IMR-90 (cell line): ENCODE data around the gene HTT-AS. TPM values are rescaled to one million over a fixed set of nuclear protein-coding genes. Genes with fewer than 3 reads are reported as not detected.
A peak's percentile ranks its signal among the peaks of the same experiment; 100 is the strongest.

Experiments
- ATAC-seq: fragments of 200-7000 bp; cut with Tn5 transposase; 2 replicates; pipeline ENCODE4 v1.9.1; 2020; ENCODE audit warnings: low read depth, mild to moderate bottlenecking, moderate library complexity
- BruUV-seq: library from RNA; stranded (reverse); fragments of 400-500 nt; replicated peaks from 2 replicates; lab custom pipeline; 2021; lab: Mats Ljungman, UMichigan
- CTCF ChIA-PET: fragments of 300-600 bp; formaldehyde crosslinking; extraction: SDS; loops from one replicate; lab custom pipeline; 2021; ENCODE audit warnings: antibody characterized with exemption; lab: Yijun Ruan, JAX
- POLR2A ChIA-PET: fragments of 300-600 bp; sonication (Branson Sonifier 250); formaldehyde crosslinking; loops from one replicate; lab custom pipeline; 2022; ENCODE audit warnings: antibody characterized with exemption; ENCODE audit not compliant: unreplicated experiment; lab: Charles Lee
- DNase-seq: peaks from one replicate; pipeline ENCODE4 v3.0.0; 2013
- H2AFZ ChIP-seq: replicated peaks from 2 replicates; pipeline ENCODE3; 2013; ENCODE audit warnings: low read length, mild to moderate bottlenecking; ENCODE audit not compliant: poor library complexity
- H2AK5ac ChIP-seq: 2 replicates; pipeline ENCODE4 v1.6.1; 2013; ENCODE audit warnings: low read depth, low read length, inconsistent platforms
- H2AK9ac ChIP-seq: replicated peaks from 2 replicates; pipeline ENCODE3; 2013; ENCODE audit warnings: mild to moderate bottlenecking, low read depth, low read length, moderate library complexity; ENCODE audit not compliant: poor library complexity
- H2BK120ac ChIP-seq: 2 replicates; pipeline ENCODE4 v1.6.1; 2013; ENCODE audit warnings: low read depth, low read length, inconsistent platforms
- H2BK15ac ChIP-seq: 3 replicates; pipeline ENCODE4 v1.6.1; 2013; ENCODE audit warnings: low read depth, low read length, inconsistent platforms
- H2BK20ac ChIP-seq: 2 replicates; pipeline ENCODE4 v1.6.1; 2013; ENCODE audit warnings: low read depth, mild to moderate bottlenecking, inconsistent platforms, low read length, moderate library complexity
- H2BK5ac ChIP-seq: 2 replicates; pipeline ENCODE4 v1.6.1; 2013; ENCODE audit warnings: mild to moderate bottlenecking, low read depth, low read length, inconsistent platforms; ENCODE audit not compliant: poor library complexity, severe bottlenecking
- H3K14ac ChIP-seq: replicated peaks from 2 replicates; pipeline ENCODE4 v1.6.1; 2013; ENCODE audit warnings: low read depth, low read length, inconsistent platforms
- H3K18ac ChIP-seq: 2 replicates; pipeline ENCODE4 v1.6.1; 2013; ENCODE audit warnings: low read depth, low read length, control low read depth
- H3K23ac ChIP-seq: 2 replicates; pipeline ENCODE4 v1.6.1; 2013; ENCODE audit warnings: low read depth, low read length, inconsistent platforms
- H3K27ac ChIP-seq: 2 replicates; pipeline ENCODE4 v1.5.1; 2013; ENCODE audit warnings: mild to moderate bottlenecking, control low read depth, low read length; ENCODE audit not compliant: insufficient read depth
- H3K27me3 ChIP-seq: 2 replicates; pipeline ENCODE4 v1.6.1; 2013; ENCODE audit warnings: low read length; ENCODE audit not compliant: control insufficient read depth, insufficient read depth
- H3K36me3 ChIP-seq: 2 replicates; pipeline ENCODE4 v1.6.1; 2013; ENCODE audit warnings: low read length, mixed read lengths; ENCODE audit not compliant: control insufficient read depth, insufficient read depth
- H3K4ac ChIP-seq: 2 replicates; pipeline ENCODE4 v1.6.1; 2013; ENCODE audit warnings: low read depth, low read length, inconsistent platforms
- H3K4me1 ChIP-seq: 2 replicates; pipeline ENCODE4 v1.6.1; 2013; ENCODE audit warnings: low read length, mixed read lengths; ENCODE audit not compliant: control insufficient read depth, insufficient read depth
- H3K4me2 ChIP-seq: 2 replicates; pipeline ENCODE4 v1.6.1; 2013; ENCODE audit warnings: low read depth, mild to moderate bottlenecking, control low read depth, low read length, moderate library complexity
- H3K4me3 ChIP-seq: 2 replicates; pipeline ENCODE4 v1.5.1; 2013; ENCODE audit warnings: low read depth, mild to moderate bottlenecking, control low read depth, low read length, moderate library complexity; ENCODE audit not compliant: insufficient read depth
- H3K56ac ChIP-seq: 2 replicates; pipeline ENCODE4 v1.6.1; 2013; ENCODE audit warnings: low read length, inconsistent platforms; ENCODE audit not compliant: insufficient read depth; ENCODE audit errors: extremely low read depth
- H3K79me1 ChIP-seq, 2 experiments: 2 replicates each; pipeline ENCODE4 v1.6.1; 2013; ENCODE audit warnings: low read length in 2 of 2, inconsistent platforms in 1 of 2, low read depth in 1 of 2
- H3K9ac ChIP-seq: 2 replicates; pipeline ENCODE4 v1.6.1; 2013; ENCODE audit warnings: low read depth, low read length, control low read depth
- H3K9me1 ChIP-seq: 2 replicates; pipeline ENCODE4 v1.6.1; 2013; ENCODE audit warnings: low read length, inconsistent platforms; ENCODE audit not compliant: insufficient read depth
- H3K9me3 ChIP-seq: 2 replicates; pipeline ENCODE4 v1.6.1; 2013; ENCODE audit warnings: low read length; ENCODE audit not compliant: control insufficient read depth, insufficient read depth
- H4K20me1 ChIP-seq: 2 replicates; pipeline ENCODE4 v1.6.1; 2013; ENCODE audit warnings: low read length, inconsistent platforms; ENCODE audit not compliant: insufficient read depth
- H4K5ac ChIP-seq: 2 replicates; pipeline ENCODE4 v1.6.1; 2013; ENCODE audit warnings: mild to moderate bottlenecking, low read depth, low read length, control low read depth
- H4K8ac ChIP-seq, 2 experiments: 2 replicates each; pipeline ENCODE4 v1.6.1; 2013; ENCODE audit warnings: low read depth in 2 of 2, low read length in 2 of 2, control low read depth in 1 of 2, inconsistent platforms in 1 of 2
- H4K91ac ChIP-seq: 2 replicates; pipeline ENCODE4 v1.6.1; 2013; ENCODE audit warnings: low read depth, low read length, inconsistent platforms; ENCODE audit not compliant: insufficient read depth
- BHLHE40 ChIP-seq: fragments of 150-350 bp; IDR thresholded peaks from 2 replicates; pipeline ENCODE4 v1.6.1; 2016; ENCODE audit warnings: mild to moderate bottlenecking, low read depth, low read length
- CEBPB ChIP-seq: IDR thresholded peaks from 2 replicates; pipeline ENCODE4 v1.6.1; 2012; ENCODE audit warnings: low read depth, low read length, improper control_type of control experiment
- CHD1 ChIP-seq: IDR thresholded peaks from 2 replicates; pipeline ENCODE4 v1.6.1; 2012; ENCODE audit warnings: low read depth, low read length, improper control_type of control experiment
- FOS ChIP-seq: fragments of 150-350 bp; IDR thresholded peaks from 2 replicates; pipeline ENCODE4 v1.6.1; 2016; ENCODE audit warnings: low read depth, low read length
- MAZ ChIP-seq: IDR thresholded peaks from 2 replicates; pipeline ENCODE4 v1.6.1; 2012; ENCODE audit warnings: low read depth, mild to moderate bottlenecking, low read length, improper control_type of control experiment, moderate library complexity, borderline replicate concordance
- MXI1 ChIP-seq: IDR thresholded peaks from 2 replicates; pipeline ENCODE4 v1.6.1; 2012; ENCODE audit warnings: low read depth, mild to moderate bottlenecking, low read length, moderate library complexity, borderline replicate concordance
- NFE2L2 ChIP-seq: fragments of 150-350 bp; IDR thresholded peaks from 2 replicates; pipeline ENCODE4 v1.6.1; 2016; ENCODE audit warnings: low read depth, mild to moderate bottlenecking, low read length
- RCOR1 ChIP-seq: IDR thresholded peaks from 2 replicates; pipeline ENCODE4 v1.6.1; 2012; ENCODE audit warnings: mild to moderate bottlenecking, low read length, improper control_type of control experiment; ENCODE audit not compliant: insufficient replicate concordance
- RFX5 ChIP-seq: IDR thresholded peaks from 2 replicates; pipeline ENCODE4 v1.8.0; 2012; ENCODE audit warnings: low read depth, mild to moderate bottlenecking, low read length, moderate library complexity
- SMC3 ChIP-seq: fragments of 150-350 bp; IDR thresholded peaks from 2 replicates; pipeline ENCODE4 v1.6.1; 2016; ENCODE audit warnings: low read depth, mild to moderate bottlenecking, antibody characterized with exemption, low read length, moderate library complexity
- WGBS, 2 experiments: methylation state at CpG; one replicate each; pipeline versions ENCODE4 v1.1.5 to v1.1.7; 2013; ENCODE audit warnings: missing lambda C conversion rate in 2 of 2; ENCODE audit not compliant: insufficient read length in 1 of 2; ENCODE audit errors: extremely low coverage in 2 of 2; 5-methylcytosine and 5-hydroxymethylcytosine counted together
- dilution Hi-C: fragments of 300-500 bp; cut with HindIII; formaldehyde crosslinking; loops from one replicate; pipeline ENCODE4 v1.14.3; 2018; ENCODE audit warnings: low sequenced_read_pairs; ENCODE audit not compliant: unreplicated experiment
- in situ Hi-C: fragments of 300-500 bp; cut with MboI; formaldehyde crosslinking; loops from 3 replicates; pipeline ENCODE4 v1.14.3; 2019; ENCODE audit warnings: low sequenced_read_pairs, inconsistent platforms, mixed read lengths
- intact Hi-C: fragments of 100-400 bp; cut with micrococcal nuclease; formaldehyde crosslinking; loops from 2 replicates; pipeline ENCODE4 v1.10.0; 2022
- polyA plus RNA-seq, 3 experiments: library from polyadenylated mRNA; depleted of rRNA; stranded (reverse); fragments of >200 nt; gene quantifications; 2 replicates each; pipeline ENCODE4 v1.2.3, GENCODE V29; 2012; ENCODE audit warnings: low replicate concordance in 1 of 3
- total RNA-seq: library from RNA; depleted of rRNA; stranded (reverse); fragments of >200 nt; gene quantifications from 2 replicates; pipeline ENCODE4 v1.2.3, GENCODE V29; 2012
- TF ChIP-seq, protein P1 (sequence below): conservative IDR thresholded peaks from 2 replicates; pipeline ENCODE4 v1.5.1; 2012; ENCODE audit warnings: mild to moderate bottlenecking, low read depth, low read length, improper control_type of control experiment
- TF ChIP-seq, protein P2 (sequence below): fragments of 150-350 bp; IDR thresholded peaks from 2 replicates; pipeline ENCODE4 v1.6.1; 2016; ENCODE audit warnings: low read depth, mild to moderate bottlenecking, low read length, moderate library complexity, borderline replicate concordance
- TF ChIP-seq, protein P3 (sequence below): fragments of 150-350 bp; IDR thresholded peaks from 2 replicates; pipeline ENCODE4 v1.6.1; 2017; ENCODE audit warnings: mild to moderate bottlenecking, antibody characterized with exemption, low read length, low read depth

HTT-AS gene
- total and polyA plus RNA-seq, 2 of the 4 experiments (the other 2 are of a cell fraction): not detected

DNA sequence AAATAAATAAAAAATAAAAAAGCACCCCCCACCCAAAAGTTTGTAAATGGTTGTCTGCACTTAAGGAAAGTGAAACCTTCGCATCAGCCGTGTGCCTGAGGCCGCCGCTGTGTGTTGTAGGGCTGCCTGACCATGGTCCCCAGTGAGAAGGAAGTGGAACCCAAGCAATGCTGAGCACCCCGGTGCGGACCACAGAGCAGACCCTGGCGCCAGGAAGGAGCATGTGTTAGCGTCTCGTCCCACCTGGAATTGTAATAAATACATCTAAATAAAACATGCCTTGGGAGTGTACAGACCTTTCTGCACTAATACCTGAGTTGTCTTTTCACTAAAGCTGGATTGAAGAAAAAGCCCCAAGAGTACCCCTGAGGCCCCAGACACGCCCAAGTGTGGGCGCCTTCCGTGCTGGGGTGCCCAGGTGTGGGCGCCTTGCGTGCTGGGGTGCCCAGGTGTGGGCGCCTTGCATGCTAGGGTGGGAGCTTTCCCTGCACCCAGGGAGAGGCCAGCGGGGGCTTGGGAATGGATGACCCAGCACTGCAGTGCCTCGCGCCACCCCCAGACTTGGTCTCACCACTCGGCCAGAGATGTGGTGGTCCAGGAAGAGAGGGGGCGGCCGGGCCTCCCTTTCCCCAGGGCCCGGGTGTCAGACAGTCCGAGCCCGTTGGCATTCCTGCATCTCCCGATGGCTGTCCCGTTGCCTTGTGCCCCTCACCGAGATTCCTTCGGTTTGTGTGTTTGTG lies 33.7 kb downstream of the HTT-AS start:
- no peak overlapping the region for H3K4me2 ChIP-seq
- ATAC-seq: no peak
- H2BK20ac ChIP-seq: no peak overlapping the region
- no peak overlapping the region for H3K14ac ChIP-seq
- no peak overlapping the region for H3K9ac ChIP-seq
- no peak for DNase-seq
- H3K9me1 ChIP-seq: no peaks in the 10 kb centered on the region
- WGBS, 2 experiments: 77% methylated on average over 6 of the region's 28 CpGs; no CpG with 5 or more reads in 1 of the 2 experiments
- POLR2A ChIA-PET: no interaction called here
- intact Hi-C loops (no loop called here), in situ Hi-C loops (loop anchor here (25.0 kb wide), 1 partner anchor 278 kb away; the partner anchor contains the start of gene TNIP2), dilution Hi-C loops (no loop called here)
- peak overlapping the region; percentile 42 for H2AK9ac ChIP-seq
- H4K8ac ChIP-seq: 0 out of 4 replicates have a peak overlapping the region, but pooled peaks of 1 of the 2 experiments have one; percentile 70
- H3K56ac ChIP-seq: no peak overlapping the region
- H2BK15ac ChIP-seq: no peak overlapping the region
- no peak overlapping the region for H2AFZ ChIP-seq
- H4K20me1 ChIP-seq: no peaks in the 10 kb centered on the region
- H3K4me1 ChIP-seq: peaks cover 2% of the 10 kb centered on the region; the same call in 1 of the 2 replicates
- H2BK120ac ChIP-seq: no peak overlapping the region
- H4K91ac ChIP-seq: no peak overlapping the region
- H2BK5ac ChIP-seq: no peak overlapping the region
- CTCF ChIA-PET: no interaction called here
- H3K18ac ChIP-seq: no peak overlapping the region
- no peak overlapping the region for H4K5ac ChIP-seq
- no TSS peak for BruUV-seq
- H3K23ac ChIP-seq: no peak overlapping the region
- no peak overlapping the region for H3K27ac ChIP-seq
- H3K27me3 ChIP-seq: peaks cover 19% of the 10 kb centered on the region; the same call in 1 of the 2 replicates
- TF ChIP-seq BHLHE40 (no peak), CEBPB (no peak), RCOR1 (no peak), FOS (no peak), CHD1 (no peak), NFE2L2 (no peak), MAZ (no peak), SMC3 (no peak), RFX5 (no peak), MXI1 (no peak)
- TF ChIP-seq, protein P1, sequence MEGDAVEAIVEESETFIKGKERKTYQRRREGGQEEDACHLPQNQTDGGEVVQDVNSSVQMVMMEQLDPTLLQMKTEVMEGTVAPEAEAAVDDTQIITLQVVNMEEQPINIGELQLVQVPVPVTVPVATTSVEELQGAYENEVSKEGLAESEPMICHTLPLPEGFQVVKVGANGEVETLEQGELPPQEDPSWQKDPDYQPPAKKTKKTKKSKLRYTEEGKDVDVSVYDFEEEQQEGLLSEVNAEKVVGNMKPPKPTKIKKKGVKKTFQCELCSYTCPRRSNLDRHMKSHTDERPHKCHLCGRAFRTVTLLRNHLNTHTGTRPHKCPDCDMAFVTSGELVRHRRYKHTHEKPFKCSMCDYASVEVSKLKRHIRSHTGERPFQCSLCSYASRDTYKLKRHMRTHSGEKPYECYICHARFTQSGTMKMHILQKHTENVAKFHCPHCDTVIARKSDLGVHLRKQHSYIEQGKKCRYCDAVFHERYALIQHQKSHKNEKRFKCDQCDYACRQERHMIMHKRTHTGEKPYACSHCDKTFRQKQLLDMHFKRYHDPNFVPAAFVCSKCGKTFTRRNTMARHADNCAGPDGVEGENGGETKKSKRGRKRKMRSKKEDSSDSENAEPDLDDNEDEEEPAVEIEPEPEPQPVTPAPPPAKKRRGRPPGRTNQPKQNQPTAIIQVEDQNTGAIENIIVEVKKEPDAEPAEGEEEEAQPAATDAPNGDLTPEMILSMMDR: no peak
- TF ChIP-seq, protein P2, sequence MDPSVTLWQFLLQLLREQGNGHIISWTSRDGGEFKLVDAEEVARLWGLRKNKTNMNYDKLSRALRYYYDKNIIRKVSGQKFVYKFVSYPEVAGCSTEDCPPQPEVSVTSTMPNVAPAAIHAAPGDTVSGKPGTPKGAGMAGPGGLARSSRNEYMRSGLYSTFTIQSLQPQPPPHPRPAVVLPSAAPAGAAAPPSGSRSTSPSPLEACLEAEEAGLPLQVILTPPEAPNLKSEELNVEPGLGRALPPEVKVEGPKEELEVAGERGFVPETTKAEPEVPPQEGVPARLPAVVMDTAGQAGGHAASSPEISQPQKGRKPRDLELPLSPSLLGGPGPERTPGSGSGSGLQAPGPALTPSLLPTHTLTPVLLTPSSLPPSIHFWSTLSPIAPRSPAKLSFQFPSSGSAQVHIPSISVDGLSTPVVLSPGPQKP: no peak
- TF ChIP-seq, protein P3, sequence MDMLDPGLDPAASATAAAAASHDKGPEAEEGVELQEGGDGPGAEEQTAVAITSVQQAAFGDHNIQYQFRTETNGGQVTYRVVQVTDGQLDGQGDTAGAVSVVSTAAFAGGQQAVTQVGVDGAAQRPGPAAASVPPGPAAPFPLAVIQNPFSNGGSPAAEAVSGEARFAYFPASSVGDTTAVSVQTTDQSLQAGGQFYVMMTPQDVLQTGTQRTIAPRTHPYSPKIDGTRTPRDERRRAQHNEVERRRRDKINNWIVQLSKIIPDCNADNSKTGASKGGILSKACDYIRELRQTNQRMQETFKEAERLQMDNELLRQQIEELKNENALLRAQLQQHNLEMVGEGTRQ: no peak
- H3K36me3 ChIP-seq: no peaks in the 10 kb centered on the region
- no peak overlapping the region for H3K4me3 ChIP-seq
- no peak overlapping the region for H3K4ac ChIP-seq
- H3K9me3 ChIP-seq: no peaks in the 10 kb centered on the region
- no peaks in the 10 kb centered on the region for H3K79me1 ChIP-seq
- no peak overlapping the region for H2AK5ac ChIP-seq
